IPS-20b (cell line): Measurements from ENCODE around the gene LARGE2.

Experiments used
- H3K27ac ChIP-seq: one replicate; pipeline ENCODE4 v1.5.1; 2013; ENCODE audit warnings: low read length
- H3K27me3 ChIP-seq: 2 replicates; pipeline ENCODE4 v1.6.1; 2013; ENCODE audit warnings: mild to moderate bottlenecking, low read length, inconsistent platforms; ENCODE audit not compliant: insufficient read depth
- H3K36me3 ChIP-seq: 2 replicates; pipeline ENCODE4 v1.6.1; 2013; ENCODE audit warnings: low read depth, mild to moderate bottlenecking, inconsistent platforms, low read length, moderate library complexity; ENCODE audit not compliant: insufficient read depth
- H3K4me1 ChIP-seq: 2 replicates; pipeline ENCODE4 v1.6.1; 2013; ENCODE audit warnings: mild to moderate bottlenecking, control low read depth, inconsistent platforms, low read length, moderate library complexity; ENCODE audit not compliant: insufficient read depth
- H3K4me3 ChIP-seq: 2 replicates; pipeline ENCODE4 v1.5.1; 2013; ENCODE audit warnings: mild to moderate bottlenecking, low read length, inconsistent platforms
- H3K9ac ChIP-seq: 2 replicates; pipeline ENCODE4 v1.6.1; 2013; ENCODE audit warnings: low read depth, mild to moderate bottlenecking, inconsistent platforms, low read length, moderate library complexity
- H3K9me3 ChIP-seq: 2 replicates; pipeline ENCODE4 v1.6.1; 2013; ENCODE audit warnings: mild to moderate bottlenecking, low read depth, low read length, inconsistent platforms; ENCODE audit not compliant: insufficient read depth

Gene LARGE2

GRCh38 chr11:45906096-45906682 is 16.3 kb upstream of the LARGE2 start:
- Histone ChIP-seq H3K27ac (no peak overlapping the region), H3K9ac (no peak overlapping the region), H3K27me3 (peaks cover 2% of the 10 kb centered on the region; the same call in 1 of the 2 replicates), H3K4me1 (no peaks in the 10 kb centered on the region), H3K9me3 (no peaks in the 10 kb centered on the region), H3K4me3 (no peak overlapping the region), H3K36me3 (peaks cover 20% of the 10 kb centered on the region)

GRCh38 chr11:45906965-45907611 is 15.4 kb upstream of the LARGE2 start, which contains the start of gene FREY1:
Gene FREY1 (minus strand): TSS chr11:45907271. CDS start chr11:45907245, 26 bp downstream.
- Histone ChIP-seq H3K27ac (no peak within 1 kb of the TSS), H3K9me3 (no peaks in the 10 kb centered on the region), H3K4me3 (no peak within 1 kb of the TSS), H3K36me3 (peaks cover 23% of the 10 kb centered on the region), H3K4me1 (no peaks in the 10 kb centered on the region), H3K9ac (no peak within 1 kb of the TSS), H3K27me3 (no peaks in the 10 kb centered on the region)

GRCh38 chr11:45907911-45908370 is 14.5 kb upstream of the LARGE2 start:
- Histone ChIP-seq H3K27ac (no peak overlapping the region), H3K36me3 (peaks cover 23% of the 10 kb centered on the region), H3K9ac (no peak overlapping the region), H3K9me3 (no peaks in the 10 kb centered on the region), H3K4me1 (no peaks in the 10 kb centered on the region), H3K4me3 (no peak overlapping the region), H3K27me3 (no peaks in the 10 kb centered on the region)

- no peak overlapping the region for H3K9ac ChIP-seq
- no peaks in the 10 kb centered on the region for H3K9me3 ChIP-seq
- H3K36me3 ChIP-seq: peaks cover 25% of the 10 kb centered on the region
- H3K4me1 ChIP-seq: no peaks in the 10 kb centered on the region
- H3K4me3 ChIP-seq: no peak overlapping the region
- H3K27me3 ChIP-seq: no peaks in the 10 kb centered on the region
- no peak overlapping the region for H3K27ac ChIP-seq
Measured at GRCh38 chr11:45909594-45910475, 12.6 kb upstream of the LARGE2 start.

- Histone ChIP-seq H3K27ac (no peak overlapping the region), H3K36me3 (peaks cover 33% of the 10 kb centered on the region), H3K4me3 (no peak overlapping the region), H3K4me1 (no peaks in the 10 kb centered on the region), H3K27me3 (no peaks in the 10 kb centered on the region), H3K9ac (no peak overlapping the region), H3K9me3 (no peaks in the 10 kb centered on the region)
Measured at GRCh38 chr11:45910623-45911022, 11.8 kb upstream of the LARGE2 start.

- H3K4me3 ChIP-seq: no peak overlapping the region
- H3K4me1 ChIP-seq: 0 out of 2 replicates have a peak, but pooled peaks cover 2% of the 10 kb centered on the region
- no peaks in the 10 kb centered on the region for H3K27me3 ChIP-seq
- H3K36me3 ChIP-seq: peaks cover 40% of the 10 kb centered on the region
- no peak overlapping the region for H3K9ac ChIP-seq
- no peaks in the 10 kb centered on the region for H3K9me3 ChIP-seq
- no peak overlapping the region for H3K27ac ChIP-seq
Measured at GRCh38 chr11:45913514-45913913, 8.9 kb upstream of the LARGE2 start.

- no peaks in the 10 kb centered on the region for H3K9me3 ChIP-seq
- H3K4me1 ChIP-seq: peaks cover 4% of the 10 kb centered on the region; the same call in 1 of the 2 replicates
- no peak overlapping the region for H3K9ac ChIP-seq
- H3K27me3 ChIP-seq: no peaks in the 10 kb centered on the region
- peaks cover 40% of the 10 kb centered on the region for H3K36me3 ChIP-seq
- no peak overlapping the region for H3K4me3 ChIP-seq
- no peak overlapping the region for H3K27ac ChIP-seq
Measured at GRCh38 chr11:45913942-45914635, 8.4 kb upstream of the LARGE2 start.

- Histone ChIP-seq H3K27me3 (peaks cover 1% of the 10 kb centered on the region; the same call in 1 of the 2 replicates), H3K27ac (no peak overlapping the region), H3K9me3 (no peaks in the 10 kb centered on the region), H3K4me3 (no peak overlapping the region), H3K9ac (no peak overlapping the region), H3K36me3 (peaks cover 36% of the 10 kb centered on the region), H3K4me1 (peaks cover 10% of the 10 kb centered on the region; the same call in 1 of the 2 replicates)
Measured at GRCh38 chr11:45915446-45915845, 7.0 kb upstream of the LARGE2 start.

GRCh38 chr11:45917286-45917622 is 5.2 kb upstream of the LARGE2 start:
- no peaks in the 10 kb centered on the region for H3K9me3 ChIP-seq
- peaks cover 20% of the 10 kb centered on the region; the same call in 1 of the 2 replicates for H3K4me1 ChIP-seq
- H3K4me3 ChIP-seq: peak overlapping the region; percentile 93
- peaks cover 29% of the 10 kb centered on the region for H3K36me3 ChIP-seq
- H3K9ac ChIP-seq: peak overlapping the region; percentile 74; the same call in 1 of the 2 replicates
- no peak overlapping the region for H3K27ac ChIP-seq
- peaks cover 15% of the 10 kb centered on the region for H3K27me3 ChIP-seq

GRCh38 chr11:45917623-45918330 is 4.7 kb upstream of the LARGE2 start, which contains the start of gene PEX16:
Gene PEX16 (minus strand): TSS chr11:45917877. CDS start chr11:45917811, 66 bp downstream.
- Histone ChIP-seq H3K4me3 (peak within 1 kb of the TSS; percentile 93), H3K27me3 (peaks cover 16% of the 10 kb centered on the region), H3K36me3 (peaks cover 29% of the 10 kb centered on the region), H3K9ac (peak within 1 kb of the TSS; percentile 74; the same call in 1 of the 2 replicates), H3K27ac (peak within 1 kb of the TSS; percentile 31), H3K4me1 (peaks cover 20% of the 10 kb centered on the region; the same call in 1 of the 2 replicates), H3K9me3 (no peaks in the 10 kb centered on the region)
